H1 (cell line): ENCODE measurements around the gene TRIOBP. TPM values are rescaled to one million over a fixed set of nuclear protein-coding genes. Genes with fewer than 3 reads are reported as not detected.
A peak's percentile ranks its signal among the peaks of the same experiment; 100 is the strongest.

Source experiments
- ATF2 ChIP-seq: IDR thresholded peaks from 2 replicates; pipeline ENCODE4 v1.6.1; 2012; ENCODE audit warnings: low read length, inconsistent platforms
- CHD2 ChIP-seq: IDR thresholded peaks from 2 replicates; pipeline ENCODE4 v1.6.1; 2012; ENCODE audit warnings: low read length, improper control_type of control experiment
- KDM1A ChIP-seq: fragments of 200-600, 300-600 bp; sonication (generic); IDR thresholded peaks from 2 replicates; pipeline ENCODE4 v1.7.1; 2016; ENCODE audit warnings: mild to moderate bottlenecking, low read length, borderline replicate concordance
- SP1 ChIP-seq: IDR thresholded peaks from 2 replicates; pipeline ENCODE4 v1.6.1; 2011; ENCODE audit warnings: low read depth, low read length
- polyA plus RNA-seq, 7 experiments: library from polyadenylated mRNA; depleted of rRNA in 3 of 7; stranded (reverse) in 5 of 7; unstranded in 2 of 7; fragments of >200 nt in 5 of 7; fragments of 200-250 nt in 2 of 7; gene quantifications; 1 replicate in 5 of 7; 2 replicates in 1 of 7; 4 replicates in 1 of 7; pipeline versions ENCODE4 v1.2.1 to v1.2.3, GENCODE V29; 2011 to 2013; ENCODE audit warnings: missing spikeins in 2 of 7, mixed read lengths in 2 of 7
- total RNA-seq: library from RNA; stranded (reverse); fragmentation: NEBNext Ultra II Directional; extraction: Animal tissue kit (Norgen Biotek cat#: 25700); gene quantifications from 2 replicates; pipeline ENCODE4 v1.2.1, GENCODE V29; 2021

Gene TRIOBP
- total and polyA plus RNA-seq, 2 of the 8 experiments (the other 6 are each of a cell fraction or from before 2014, with no cell fraction given), result 18.2 to 27.3 TPM

- TF ChIP-seq CHD2, result 0 out of 2 replicates have a peak, but pooled peaks have one; percentile 45
- peak; percentile 78; the same call in 1 of the 2 replicates for TF ChIP-seq SP1
- TF ChIP-seq ATF2, result no peak
- TF ChIP-seq KDM1A, result peak; percentile 87; the same call in 1 of the 2 replicates
Measured at GRCh38 chr22:37745548-37746365, 48.9 kb downstream of the TRIOBP start (continued).
